Mucosa of rectum (tissue), 2 donors: ENCODE results near the gene PTPRC.

Source experiments
- H3K27ac ChIP-seq, 2 donors: one replicate each; pipeline ENCODE4 v1.7.0; 2013; ENCODE audit warnings: inconsistent platforms in 2 of 2, low read depth in 2 of 2, low read length in 2 of 2
- H3K27me3 ChIP-seq, 2 donors: one replicate each; pipeline ENCODE4 v1.7.0; 2013; ENCODE audit warnings: low read length in 2 of 2; ENCODE audit not compliant: control insufficient read depth in 2 of 2, insufficient read depth in 2 of 2
- H3K36me3 ChIP-seq, 2 donors: one replicate each; pipeline ENCODE4 v1.7.0; 2013; ENCODE audit warnings: low read length in 2 of 2; ENCODE audit not compliant: control insufficient read depth in 2 of 2, insufficient read depth in 2 of 2
- H3K4me1 ChIP-seq, 2 donors: one replicate each; pipeline ENCODE4 v1.7.0; 2013; ENCODE audit warnings: low read length in 2 of 2, mild to moderate bottlenecking in 1 of 2; ENCODE audit not compliant: control insufficient read depth in 2 of 2, insufficient read depth in 2 of 2
- H3K4me3 ChIP-seq, 2 donors: one replicate each; pipeline ENCODE4 v1.7.0; 2013; ENCODE audit warnings: low read length in 2 of 2
- H3K9ac ChIP-seq, 2 donors: one replicate each; pipeline ENCODE4 v1.7.0; 2013; ENCODE audit warnings: low read length in 2 of 2, low read depth in 1 of 2, mild to moderate bottlenecking in 1 of 2
- H3K9me3 ChIP-seq, 2 donors: one replicate each; pipeline ENCODE4 v1.7.0; 2013; ENCODE audit warnings: low read length in 2 of 2; ENCODE audit not compliant: control insufficient read depth in 2 of 2
- donor health status: healthy.
- donor health status: Normal muscosa, but diverticular disease.

The PTPRC gene

GRCh38 chr1:198630863-198631262 lies 8.0 kb upstream of the PTPRC start:
- Histone ChIP-seq H3K36me3 (no peaks in the 10 kb centered on the region), H3K9ac (no peak overlapping the region), H3K27me3 (no peaks in the 10 kb centered on the region), H3K4me3 (no peak overlapping the region), H3K4me1 (no peaks in the 10 kb centered on the region), H3K9me3 (no peaks in the 10 kb centered on the region), H3K27ac (no peak overlapping the region)

DNA sequence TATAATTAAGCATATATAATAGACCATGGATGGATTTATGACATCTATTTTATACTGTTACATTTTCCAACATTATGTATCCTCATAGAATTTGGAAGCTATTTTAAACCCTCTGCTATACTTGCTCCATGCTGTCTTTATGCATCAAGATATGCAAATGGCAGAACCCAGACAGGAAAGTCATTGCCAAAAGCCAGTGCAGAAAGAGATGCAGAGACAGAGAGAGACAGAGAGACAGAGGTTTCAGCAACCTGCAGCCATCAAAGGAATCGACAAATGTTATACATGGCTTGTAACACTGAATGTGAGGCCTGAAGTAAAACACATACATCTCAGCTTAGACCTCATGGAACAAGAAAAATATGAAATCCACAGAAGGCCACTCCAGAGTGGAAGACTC lies 7.5 kb upstream of the PTPRC start:
- Histone ChIP-seq H3K27me3 (no peaks in the 10 kb centered on the region), H3K4me1 (no peaks in the 10 kb centered on the region), H3K9ac (no peak overlapping the region), H3K36me3 (no peaks in the 10 kb centered on the region), H3K4me3 (no peak overlapping the region), H3K9me3 (no peaks in the 10 kb centered on the region), H3K27ac (no peak overlapping the region)

GRCh38 chr1:198632007-198632406 lies 6.8 kb upstream of the PTPRC start:
- H3K9ac ChIP-seq: no peak overlapping the region
- no peak overlapping the region for H3K27ac ChIP-seq
- no peaks in the 10 kb centered on the region for H3K36me3 ChIP-seq
- H3K4me1 ChIP-seq: no peaks in the 10 kb centered on the region
- no peaks in the 10 kb centered on the region for H3K27me3 ChIP-seq
- H3K9me3 ChIP-seq: no peaks in the 10 kb centered on the region
- H3K4me3 ChIP-seq: no peak overlapping the region

DNA sequence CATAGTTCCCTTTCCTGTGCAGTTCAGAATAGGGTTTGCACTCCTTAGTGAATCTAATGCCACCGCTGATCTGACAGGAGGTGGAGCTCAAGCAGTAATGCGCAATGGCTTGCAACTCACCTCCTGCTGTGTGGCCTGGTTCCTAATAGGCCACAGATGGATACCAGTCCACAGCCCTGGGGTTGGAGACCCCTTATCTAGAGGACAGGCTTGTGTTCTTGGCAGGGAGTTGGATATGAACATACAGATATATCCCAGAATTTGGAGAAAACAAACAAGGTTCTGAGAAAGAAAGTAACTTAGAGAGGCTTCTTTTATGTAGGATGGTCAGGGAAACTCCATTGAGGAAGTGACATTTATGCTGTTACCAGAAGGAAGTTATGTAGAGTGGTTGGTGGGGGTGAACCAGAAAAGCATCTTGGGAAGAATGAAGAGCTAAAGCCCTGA lies 5.1 kb upstream of the PTPRC start:
- Histone ChIP-seq H3K9me3 (no peaks in the 10 kb centered on the region), H3K27me3 (no peaks in the 10 kb centered on the region), H3K4me3 (no peak overlapping the region), H3K27ac (peak overlapping the region in 1 of 2 donors; percentile 32), H3K4me1 (no peaks in the 10 kb centered on the region), H3K36me3 (no peaks in the 10 kb centered on the region), H3K9ac (no peak overlapping the region)

DNA sequence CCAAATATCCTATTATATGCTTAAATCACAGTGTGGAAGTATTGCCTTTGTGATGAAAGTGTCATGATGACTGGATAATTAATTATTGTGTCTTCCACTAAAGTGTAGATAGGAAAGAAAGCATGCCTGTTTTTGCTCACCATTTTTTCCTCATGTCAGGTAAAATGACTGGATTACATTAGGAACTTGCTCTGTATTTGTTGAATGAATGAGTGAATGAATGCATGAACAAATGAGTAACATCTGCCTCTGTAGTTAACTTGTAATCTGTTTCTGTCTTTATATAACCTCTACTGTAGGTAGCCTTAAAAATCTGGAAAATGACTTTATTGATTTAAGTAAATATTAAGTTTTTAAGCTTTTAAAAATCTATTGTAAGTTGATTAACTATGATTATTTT lies 2.9 kb upstream of the PTPRC start:
- Histone ChIP-seq H3K4me1 (no peaks in the 10 kb centered on the region), H3K9ac (no peak overlapping the region), H3K4me3 (no peak overlapping the region), H3K9me3 (no peaks in the 10 kb centered on the region), H3K36me3 (no peaks in the 10 kb centered on the region), H3K27ac (no peak overlapping the region), H3K27me3 (no peaks in the 10 kb centered on the region)

DNA sequence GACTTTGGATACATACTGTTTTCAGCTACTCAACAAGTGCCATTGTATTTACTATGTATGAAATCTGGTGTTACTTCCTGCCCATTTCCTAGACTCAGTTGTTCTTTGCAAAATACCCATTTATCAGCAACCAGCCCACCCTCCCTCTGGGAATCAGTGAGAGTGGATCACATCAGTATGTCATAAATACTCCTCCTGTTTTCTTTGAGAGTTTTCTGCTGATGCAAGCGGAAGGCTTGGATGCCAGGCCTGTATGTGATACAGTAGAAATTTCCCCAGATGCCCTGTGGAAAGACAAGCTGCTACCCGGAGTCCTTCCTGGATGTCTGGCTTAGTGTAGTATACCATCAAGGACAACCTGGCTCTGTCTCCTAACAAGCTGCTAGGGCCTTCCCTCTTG lies 2.4 kb upstream of the PTPRC start:
- no peak overlapping the region for H3K9ac ChIP-seq
- no peaks in the 10 kb centered on the region for H3K27me3 ChIP-seq
- no peaks in the 10 kb centered on the region for H3K36me3 ChIP-seq
- no peaks in the 10 kb centered on the region for H3K9me3 ChIP-seq
- H3K4me1 ChIP-seq: no peaks in the 10 kb centered on the region
- no peak overlapping the region for H3K4me3 ChIP-seq
- peak overlapping the region in 1 of 2 donors; percentile 25 for H3K27ac ChIP-seq

DNA sequence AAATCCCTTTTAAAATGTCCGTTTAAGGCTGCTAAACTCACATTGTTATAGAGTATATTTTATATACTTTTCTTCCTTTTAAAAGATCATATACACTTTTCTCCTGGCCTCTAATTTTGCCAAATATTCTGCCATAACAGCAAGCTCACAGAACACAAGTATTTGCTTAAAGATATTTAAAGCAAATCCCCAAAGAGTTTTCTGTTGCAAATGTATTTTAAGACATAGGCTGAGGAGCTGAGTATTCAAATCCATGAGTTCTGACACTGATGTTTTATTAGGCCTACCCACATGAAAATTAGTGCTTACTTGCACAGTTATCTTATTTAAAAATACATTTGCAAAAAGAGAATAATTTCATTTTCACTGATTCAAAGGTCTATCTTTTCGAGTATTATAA lies 1.7 kb upstream of the PTPRC start:
- Histone ChIP-seq H3K4me3 (no peak overlapping the region), H3K36me3 (no peaks in the 10 kb centered on the region), H3K27me3 (no peaks in the 10 kb centered on the region), H3K9me3 (no peaks in the 10 kb centered on the region), H3K27ac (no peak overlapping the region), H3K9ac (no peak overlapping the region), H3K4me1 (no peaks in the 10 kb centered on the region)

DNA sequence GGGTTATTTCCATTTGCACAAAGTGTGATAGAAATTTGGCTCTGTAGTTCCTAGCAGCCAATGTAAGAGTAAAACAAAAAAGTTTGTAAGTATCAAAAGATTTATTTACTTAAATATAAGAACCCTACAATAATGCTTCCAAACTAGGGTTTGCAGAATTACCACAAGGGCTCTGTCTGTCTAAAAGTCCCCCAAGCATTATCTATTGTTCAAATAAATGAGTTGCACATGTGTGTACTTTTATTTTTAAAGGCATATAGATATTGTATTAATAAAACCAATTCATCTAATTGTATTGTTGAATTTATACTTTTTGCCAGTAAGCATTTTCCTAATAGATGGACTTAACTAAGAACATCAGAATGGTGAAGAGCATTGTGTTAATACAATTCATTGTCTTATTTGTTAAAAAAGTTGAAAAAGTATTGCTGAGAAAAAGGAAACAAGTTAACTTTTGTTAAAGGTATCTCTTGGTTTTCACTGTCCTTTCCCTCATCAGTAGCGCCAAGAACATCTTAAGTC lies 863 bp upstream of the PTPRC start:
- Histone ChIP-seq H3K27ac (peak overlapping the region; percentile 55 to 84), H3K36me3 (no peaks in the 10 kb centered on the region), H3K27me3 (no peaks in the 10 kb centered on the region), H3K4me3 (peak overlapping the region in 1 of 2 donors; percentile 64), H3K9ac (peak overlapping the region in 1 of 2 donors; percentile 27), H3K4me1 (no peaks in the 10 kb centered on the region), H3K9me3 (no peaks in the 10 kb centered on the region)

DNA sequence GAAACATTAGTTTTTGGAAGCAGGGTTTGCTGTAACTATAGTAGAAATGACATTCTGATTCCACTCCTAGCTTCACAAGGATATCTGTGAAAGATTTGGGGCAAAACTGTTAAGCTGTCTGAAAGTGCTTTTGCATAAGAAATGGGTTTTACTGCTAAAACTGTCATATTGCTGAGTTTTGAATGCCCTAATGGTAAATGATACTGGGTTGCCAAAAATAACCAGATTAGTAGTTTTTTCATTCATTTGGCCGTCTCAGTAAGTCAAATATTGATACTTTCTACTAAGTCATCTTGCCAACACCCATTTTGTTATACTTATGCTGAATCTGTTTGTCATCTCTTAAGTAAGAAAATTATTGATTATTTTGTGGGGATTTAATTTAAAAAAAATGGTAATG lies 399 bp upstream of the PTPRC start:
- Histone ChIP-seq H3K36me3 (no peaks in the 10 kb centered on the region), H3K27me3 (no peaks in the 10 kb centered on the region), H3K9ac (peak overlapping the region; percentile 27 to 58), H3K4me3 (peak overlapping the region in 1 of 2 donors; percentile 64), H3K9me3 (no peaks in the 10 kb centered on the region), H3K27ac (peak overlapping the region; percentile 55 to 84), H3K4me1 (no peaks in the 10 kb centered on the region)

- Histone ChIP-seq H3K4me3 (peak overlapping the region; percentile 30 to 64), H3K9me3 (no peaks in the 10 kb centered on the region), H3K9ac (peak overlapping the region in 1 of 2 donors; percentile 63), H3K36me3 (no peaks in the 10 kb centered on the region), H3K4me1 (no peaks in the 10 kb centered on the region), H3K27me3 (no peaks in the 10 kb centered on the region), H3K27ac (peak overlapping the region; percentile 55 to 84)
These were observed 867 bp downstream of the PTPRC start for GRCh38 chr1:198639671-198640143.
